ENCODE results near the gene PI4KA.

The PI4KA gene

GRCh38 chr22:20816559-20816958 is 42.1 kb downstream of the PI4KA start:
- Histone ChIP-seq H3K4me1 (ENCODE audit: low read depth, poor library complexity, severe bottlenecking) (no peaks in the 10 kb centered on the region), H3K4me3 (IDR thresholded peaks at IDR 0.05; ENCODE audit: insufficient read depth, low read depth, low read length) (no peak overlapping the region), H3K27me3 (ENCODE audit: insufficient read depth, low read depth) (no peaks in the 10 kb centered on the region), H3K9ac (no peak overlapping the region), H2AFZ (ENCODE audit: low read depth) (no peak overlapping the region), H3K36me3 (ENCODE audit: insufficient read depth) (no peaks in the 10 kb centered on the region), H3K27ac (no peak overlapping the region), H4K20me1 (ENCODE audit: insufficient read depth) (no peaks in the 10 kb centered on the region), H3K79me2 (ENCODE audit: insufficient read depth, low read depth) (no peaks in the 10 kb centered on the region), H3K4me2 (no peak overlapping the region)
- TF ChIP-seq CTCF (conservative IDR thresholded peaks at IDR 0.05; ENCODE audit: low read depth, low read length), result no peak

- no peaks in the 10 kb centered on the region for H3K36me3 ChIP-seq (ENCODE audit: insufficient read depth)
- no peak overlapping the region for H3K4me2 ChIP-seq
- H3K9ac ChIP-seq, result no peak overlapping the region
- H3K4me1 ChIP-seq (ENCODE audit: low read depth, poor library complexity, severe bottlenecking), result no peaks in the 10 kb centered on the region
- H2AFZ ChIP-seq (ENCODE audit: low read depth), result no peak overlapping the region
- H3K27ac ChIP-seq, result no peak overlapping the region
- H3K79me2 ChIP-seq (ENCODE audit: insufficient read depth, low read depth), result no peaks in the 10 kb centered on the region
- TF ChIP-seq CTCF (conservative IDR thresholded peaks at IDR 0.05; ENCODE audit: low read depth, low read length), result no peak
- no peaks in the 10 kb centered on the region for H4K20me1 ChIP-seq (ENCODE audit: insufficient read depth)
- H3K27me3 ChIP-seq (ENCODE audit: insufficient read depth, low read depth), result no peaks in the 10 kb centered on the region
- no peak overlapping the region for H3K4me3 ChIP-seq (IDR thresholded peaks at IDR 0.05; ENCODE audit: insufficient read depth, low read depth, low read length)
Measured at GRCh38 chr22:20815477-20816050, 43.0 kb downstream of the PI4KA start.

- Histone ChIP-seq H3K36me3 (ENCODE audit: insufficient read depth) (no peaks in the 10 kb centered on the region), H3K4me2 (no peak overlapping the region)
Measured at GRCh38 chr22:20814221-20814808, 44.3 kb downstream of the PI4KA start.

GRCh38 chr22:20813056-20813455 is 45.6 kb downstream of the PI4KA start:
- H3K4me1 ChIP-seq (ENCODE audit: low read depth, poor library complexity, severe bottlenecking), result no peaks in the 10 kb centered on the region
- no peaks in the 10 kb centered on the region for H3K79me2 ChIP-seq (ENCODE audit: insufficient read depth, low read depth)
- H4K20me1 ChIP-seq (ENCODE audit: insufficient read depth), result no peaks in the 10 kb centered on the region
- H3K4me2 ChIP-seq, result no peak overlapping the region
- TF ChIP-seq CTCF (conservative IDR thresholded peaks at IDR 0.05; ENCODE audit: low read depth, low read length), result no peak
- H3K27ac ChIP-seq, result no peak overlapping the region
- no peaks in the 10 kb centered on the region for H3K27me3 ChIP-seq (ENCODE audit: insufficient read depth, low read depth)
- H3K4me3 ChIP-seq (IDR thresholded peaks at IDR 0.05; ENCODE audit: insufficient read depth, low read depth, low read length), result no peak overlapping the region
- no peaks in the 10 kb centered on the region for H3K36me3 ChIP-seq (ENCODE audit: insufficient read depth)
- no peak overlapping the region for H2AFZ ChIP-seq (ENCODE audit: low read depth)
- H3K9ac ChIP-seq, result no peak overlapping the region

More at GRCh38 chr22:20814221-20814808, 44.3 kb downstream of the PI4KA start:
- Histone ChIP-seq H3K27ac (no peak overlapping the region), H3K27me3 (ENCODE audit: insufficient read depth, low read depth) (no peaks in the 10 kb centered on the region), H3K79me2 (ENCODE audit: insufficient read depth, low read depth) (no peaks in the 10 kb centered on the region), H2AFZ (ENCODE audit: low read depth) (no peak overlapping the region), H3K4me1 (ENCODE audit: low read depth, poor library complexity, severe bottlenecking) (no peaks in the 10 kb centered on the region), H3K4me3 (IDR thresholded peaks at IDR 0.05; ENCODE audit: insufficient read depth, low read depth, low read length) (no peak overlapping the region), H3K9ac (no peak overlapping the region), H4K20me1 (ENCODE audit: insufficient read depth) (no peaks in the 10 kb centered on the region)
- no peak for TF ChIP-seq CTCF (conservative IDR thresholded peaks at IDR 0.05; ENCODE audit: low read depth, low read length)

All from KMS-11 (cell line).